Cortex of kidney (tissue), 1 donor: ENCODE results near the gene FMNL3.

Experiments
- DNase-seq: peaks from one replicate; lab custom pipeline; 2025; lab: John Stamatoyannopoulos, UW

The FMNL3 gene

DNA sequence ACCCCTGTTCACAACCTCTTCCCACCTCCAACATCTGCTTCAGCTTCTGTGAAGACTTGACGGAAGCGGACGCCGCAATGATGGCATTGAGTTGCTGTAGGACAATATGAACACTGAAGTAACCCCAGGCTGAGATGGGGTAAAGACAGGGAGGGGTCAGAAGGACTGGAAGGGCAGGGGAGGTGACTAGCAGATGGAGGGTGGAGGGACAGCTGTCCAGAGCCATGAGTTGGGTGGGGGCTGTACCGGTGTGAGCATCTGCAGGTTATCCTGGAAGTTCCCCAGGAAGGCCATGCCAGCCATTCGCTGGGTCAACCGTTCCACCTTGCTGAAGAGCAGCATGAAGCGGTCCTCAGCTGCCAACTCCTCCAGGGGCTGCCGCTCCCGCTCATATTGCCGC lies 57.8 kb downstream of the FMNL3 start:
- no peak for DNase-seq

DNA sequence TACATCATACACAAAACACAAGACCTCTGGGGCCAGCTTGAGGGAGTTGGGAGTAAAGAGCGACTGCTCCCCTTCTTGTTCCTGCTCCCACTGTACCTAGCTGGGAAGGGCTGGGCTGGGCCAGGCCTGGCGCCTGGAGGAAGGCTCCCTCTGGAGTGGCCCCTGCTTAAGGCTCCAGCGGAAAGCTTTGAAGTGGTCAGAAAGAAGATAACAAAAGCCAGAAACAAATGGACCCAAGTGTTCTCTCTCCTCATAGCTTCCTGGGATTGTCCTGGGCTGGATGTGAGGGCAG lies 58.5 kb downstream of the FMNL3 start:
- no peak for DNase-seq

DNA sequence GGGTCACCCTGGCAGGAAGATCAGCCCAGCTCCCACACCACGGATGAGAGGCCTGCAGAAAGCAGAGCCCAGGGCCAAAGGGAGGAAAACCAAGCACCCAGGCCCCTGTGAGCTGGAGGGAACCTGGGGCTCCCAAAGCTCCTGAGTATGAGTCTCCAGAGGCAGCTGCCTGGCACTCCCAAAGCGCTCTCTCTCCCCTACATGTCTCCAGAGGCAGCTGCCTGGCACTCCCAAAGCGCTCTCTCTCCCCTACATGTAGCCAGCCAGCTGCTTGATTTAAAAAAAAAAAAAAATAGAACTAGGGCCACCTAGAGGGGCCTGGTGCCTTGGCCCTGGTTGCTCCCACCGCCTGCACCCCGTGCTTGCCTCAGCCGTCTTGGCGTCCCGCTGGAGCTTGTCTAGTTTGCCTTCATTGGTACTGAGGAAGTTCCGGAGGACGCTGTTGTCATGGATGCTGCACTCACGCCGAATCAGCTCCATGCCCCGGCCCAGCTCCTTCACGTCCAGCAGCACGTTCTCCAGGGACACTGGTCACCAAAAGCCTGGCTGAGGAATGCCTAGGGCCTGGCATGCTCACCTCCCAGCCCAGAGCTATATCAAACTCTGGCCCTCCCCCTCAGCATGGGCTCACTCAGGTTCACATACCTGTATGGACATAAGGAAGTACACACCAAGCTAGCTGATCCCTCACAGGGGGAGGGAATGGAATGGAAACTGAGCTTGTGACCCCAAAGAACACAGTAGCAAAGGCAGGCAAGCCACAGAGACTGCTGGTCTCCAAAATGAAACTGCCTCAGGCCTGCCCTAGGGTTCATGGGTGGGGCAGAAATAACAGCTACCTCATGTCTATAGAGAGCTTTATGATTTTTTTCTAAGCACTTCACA lies 59.1 kb downstream of the FMNL3 start:
- DNase-seq, result no peak

DNA sequence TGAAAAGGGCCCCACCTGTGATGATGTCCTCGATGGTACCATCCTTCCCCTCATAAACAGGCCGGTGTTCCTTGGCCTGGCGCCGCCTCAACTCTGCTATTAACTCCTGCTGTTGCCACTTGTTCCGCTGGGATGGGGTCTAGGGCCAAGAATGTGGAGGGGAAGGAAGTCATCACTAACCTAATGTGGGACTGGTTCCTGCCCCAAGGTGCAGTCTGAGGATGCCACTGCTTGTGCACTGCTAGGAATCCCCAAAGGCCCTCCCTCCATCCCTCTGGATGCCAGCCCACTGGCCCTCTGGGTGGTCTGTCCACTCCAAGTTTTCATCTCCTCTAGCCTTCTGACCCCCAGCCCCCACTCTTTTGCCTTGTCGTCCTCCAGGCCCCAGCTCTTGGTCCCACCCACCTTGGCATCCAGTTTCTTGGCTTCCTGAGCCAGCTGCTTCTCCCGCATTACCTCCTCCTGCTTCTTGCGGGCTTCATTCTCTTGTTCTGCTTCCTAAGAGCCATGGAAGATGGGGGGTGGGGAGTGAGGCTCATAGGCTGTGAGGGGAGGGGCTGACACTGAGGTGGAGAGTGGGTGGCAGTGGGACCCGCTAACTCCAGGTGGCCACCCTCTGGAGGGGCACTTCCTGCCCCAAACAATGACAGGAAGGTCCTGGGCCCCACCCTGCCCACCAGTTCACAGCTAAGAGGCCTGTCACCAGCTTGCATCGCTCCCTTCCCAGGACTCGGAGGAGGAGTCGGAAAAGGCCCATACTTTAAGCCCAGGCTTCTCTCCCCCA lies 60.1 kb downstream of the FMNL3 start:
- DNase-seq, result no peak

- no peak for DNase-seq
Measured at GRCh38 chr12:49646331-49646830, 60.8 kb downstream of the FMNL3 start.

- DNase-seq, result no peak
Measured at GRCh38 chr12:49645146-49646039, 61.8 kb downstream of the FMNL3 start.

GRCh38 chr12:49644620-49644994 lies 62.6 kb downstream of the FMNL3 start:
- DNase-seq, result no peak

DNA sequence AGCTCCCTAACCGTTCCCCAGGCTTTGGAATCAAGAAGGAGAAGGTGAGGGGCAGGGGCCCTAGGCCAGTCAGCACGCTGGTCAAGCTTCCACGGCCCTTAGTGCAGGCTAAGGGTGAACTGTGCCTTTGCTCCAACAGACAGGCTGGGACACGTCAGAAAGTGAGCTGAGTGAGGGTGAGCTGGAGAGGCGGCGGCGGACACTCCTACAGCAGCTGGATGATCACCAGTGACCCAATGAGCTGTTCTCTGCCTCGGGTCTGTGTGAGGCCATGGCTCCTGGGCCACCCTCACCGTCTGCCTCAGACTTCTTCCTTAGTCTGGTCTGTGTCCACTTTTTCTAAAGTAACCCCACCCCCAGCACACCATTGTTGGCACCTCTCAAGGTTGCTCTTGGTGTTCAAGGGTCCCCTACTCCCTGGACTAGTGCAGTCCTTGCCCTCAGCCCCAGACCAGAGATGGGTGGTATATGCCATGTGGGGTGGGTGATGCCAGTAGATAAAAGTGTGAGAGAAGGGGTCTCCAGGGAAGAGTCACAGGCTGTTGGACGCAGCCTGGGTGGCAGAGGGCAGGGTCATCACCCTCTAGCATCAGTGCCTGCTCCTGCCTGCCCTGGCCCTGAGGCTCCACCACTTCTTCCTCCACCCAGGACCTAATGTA lies 63.1 kb downstream of the FMNL3 start:
- DNase-seq, result no peak

DNA sequence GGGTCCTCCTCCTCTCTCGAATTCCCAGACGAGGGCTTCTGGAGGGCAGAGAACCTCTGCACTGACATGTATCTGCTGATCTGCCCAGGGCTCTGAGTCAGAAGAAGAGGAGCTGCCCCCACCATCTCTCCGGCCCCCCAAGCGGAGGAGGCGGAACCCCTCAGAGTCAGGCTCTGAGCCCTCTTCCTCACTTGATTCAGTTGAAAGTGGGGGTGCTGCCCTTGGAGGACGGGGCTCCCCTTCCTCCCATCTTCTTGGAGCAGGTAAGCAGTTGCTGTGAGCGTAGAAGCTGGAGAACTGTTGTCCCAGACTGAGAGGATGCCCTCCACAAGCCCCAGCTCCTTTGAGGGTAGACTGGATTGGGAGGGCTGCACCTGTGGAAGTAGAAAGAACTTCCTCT lies 64.1 kb downstream of the FMNL3 start:
- no peak for DNase-seq

DNA sequence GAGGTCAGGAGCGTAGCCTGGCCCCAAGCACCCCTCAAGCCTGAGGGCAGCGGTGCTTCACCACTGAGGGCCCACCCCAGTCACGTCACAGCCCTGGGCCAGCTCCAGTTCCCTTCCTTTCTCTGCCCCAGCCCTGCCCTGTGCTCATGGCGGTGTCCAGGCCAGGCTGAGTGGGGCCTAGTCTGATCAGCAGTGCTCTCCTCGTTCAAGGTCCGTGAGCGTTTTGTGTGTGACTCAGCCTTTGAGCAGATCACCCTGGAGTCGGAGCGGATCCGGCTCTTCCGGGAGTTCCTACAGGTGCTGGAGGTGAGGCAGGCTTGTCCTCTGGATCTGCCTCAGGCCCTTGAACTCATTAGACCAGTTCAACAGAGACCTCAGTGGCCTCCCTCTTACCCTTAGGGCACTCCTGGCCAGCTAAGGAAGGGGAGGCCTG lies 64.8 kb downstream of the FMNL3 start:
- DNase-seq, result no peak

DNA sequence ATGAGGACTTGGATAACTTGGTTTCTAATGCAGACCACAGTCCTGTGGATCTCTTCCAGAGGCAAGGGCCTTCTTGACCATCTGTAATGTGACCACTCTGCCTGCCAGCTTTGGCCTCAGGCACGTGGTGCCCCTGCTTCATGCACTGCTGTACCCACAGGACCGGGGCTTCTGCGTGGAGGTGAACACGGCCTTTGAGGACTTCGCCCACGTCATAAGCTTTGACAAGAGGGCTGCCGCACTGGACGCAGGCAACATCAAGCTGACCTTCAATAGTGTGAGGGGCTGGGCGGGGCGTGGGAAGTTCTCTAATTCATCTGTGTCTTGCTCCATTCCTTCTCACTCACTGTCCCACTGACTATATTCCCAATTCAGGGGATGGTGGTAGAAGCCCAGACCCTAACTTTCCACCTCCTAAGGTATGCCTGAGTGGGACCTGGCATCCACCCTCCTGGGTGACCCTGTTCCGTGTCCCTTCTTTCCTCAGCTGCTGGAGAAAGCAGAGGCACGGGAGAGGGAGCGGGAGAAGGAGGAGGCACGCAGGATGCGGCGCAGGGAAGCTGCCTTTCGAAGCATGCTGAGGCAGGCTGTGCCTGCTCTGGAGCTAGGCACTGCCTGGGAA lies 65.3 kb downstream of the FMNL3 start:
- DNase-seq, result no peak

DNA sequence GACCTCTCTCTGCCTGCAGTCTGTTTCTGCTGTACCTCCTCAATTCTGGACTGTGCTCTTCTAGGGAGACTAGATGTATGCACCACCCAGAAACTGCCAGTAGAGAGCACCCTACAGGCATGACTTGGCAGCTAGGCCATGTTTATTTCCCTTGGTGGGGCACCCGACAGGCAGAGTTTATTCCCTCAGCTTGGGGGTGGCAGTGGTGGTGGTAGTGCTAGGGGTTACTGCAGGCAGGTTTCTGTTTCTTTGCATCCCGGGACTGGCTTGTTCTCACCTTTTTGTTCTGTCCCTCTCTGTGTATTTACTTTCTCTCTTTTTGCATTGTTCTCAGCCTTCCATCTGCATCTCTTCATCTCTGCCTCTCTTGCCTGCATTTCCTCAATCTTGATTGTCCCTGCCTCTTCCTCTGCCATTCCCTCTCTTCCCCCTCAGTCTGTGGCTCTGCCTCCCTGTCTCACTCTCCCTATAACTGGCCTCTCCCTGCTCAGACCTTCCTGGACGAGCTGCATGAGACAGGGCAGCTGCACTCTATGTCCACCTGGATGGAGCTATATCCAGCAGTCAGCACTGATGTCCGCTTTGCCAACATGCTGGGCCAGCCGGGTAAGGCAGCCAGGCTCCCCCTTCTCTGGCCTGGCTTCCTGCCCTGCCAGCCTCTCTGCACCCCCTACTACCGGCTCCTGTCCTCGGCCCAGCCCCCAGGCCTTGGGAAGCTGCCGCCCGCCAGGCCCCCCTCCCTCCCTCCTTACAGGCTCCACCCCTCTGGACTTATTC lies 70.0 kb downstream of the FMNL3 start:
- DNase-seq, result no peak

DNA sequence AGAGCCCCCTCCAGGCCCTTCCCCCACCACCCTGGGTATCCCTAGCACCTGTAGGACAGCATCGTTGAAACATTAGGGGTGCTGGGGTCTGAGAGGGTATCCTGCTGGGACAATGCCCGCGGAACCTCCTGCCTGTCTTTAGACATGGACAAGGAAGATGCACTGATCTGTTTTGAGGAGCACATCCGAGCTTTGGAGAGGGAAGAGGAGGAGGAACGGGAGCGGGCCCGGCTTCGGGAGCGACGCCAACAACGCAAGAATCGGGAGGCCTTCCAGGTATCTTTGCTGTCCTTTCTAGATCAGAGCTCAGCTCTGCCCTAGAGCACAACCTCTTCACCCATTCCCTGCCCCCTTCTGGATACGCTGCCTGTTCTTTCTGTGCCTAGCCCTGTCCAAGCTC lies 70.6 kb downstream of the FMNL3 start:
- no peak for DNase-seq

GRCh38 chr12:49635656-49636055 lies 71.5 kb downstream of the FMNL3 start:
- DNase-seq, result no peak

DNA sequence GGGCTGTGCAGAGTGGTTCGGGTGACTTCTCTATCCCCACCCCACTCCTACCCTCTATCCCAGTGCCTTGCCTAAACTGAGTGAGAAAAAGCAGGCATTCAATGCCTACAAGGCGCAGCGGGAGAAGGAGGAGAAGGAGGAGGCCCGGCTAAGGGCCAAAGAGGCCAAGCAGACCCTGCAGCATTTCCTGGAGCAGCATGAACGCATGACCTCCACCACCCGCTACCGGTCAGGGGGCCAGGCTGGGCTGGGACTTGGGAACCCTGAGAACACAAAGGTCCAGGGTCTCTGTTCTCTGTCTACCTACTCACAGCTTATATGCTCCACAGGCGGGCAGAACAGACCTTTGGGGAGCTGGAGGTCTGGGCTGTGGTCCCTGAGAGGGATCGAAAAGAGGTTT lies 72.2 kb downstream of the FMNL3 start:
- no peak for DNase-seq

GRCh38 chr12:49633703-49634345 lies 73.4 kb downstream of the FMNL3 start:
- DNase-seq, result no peak

DNA sequence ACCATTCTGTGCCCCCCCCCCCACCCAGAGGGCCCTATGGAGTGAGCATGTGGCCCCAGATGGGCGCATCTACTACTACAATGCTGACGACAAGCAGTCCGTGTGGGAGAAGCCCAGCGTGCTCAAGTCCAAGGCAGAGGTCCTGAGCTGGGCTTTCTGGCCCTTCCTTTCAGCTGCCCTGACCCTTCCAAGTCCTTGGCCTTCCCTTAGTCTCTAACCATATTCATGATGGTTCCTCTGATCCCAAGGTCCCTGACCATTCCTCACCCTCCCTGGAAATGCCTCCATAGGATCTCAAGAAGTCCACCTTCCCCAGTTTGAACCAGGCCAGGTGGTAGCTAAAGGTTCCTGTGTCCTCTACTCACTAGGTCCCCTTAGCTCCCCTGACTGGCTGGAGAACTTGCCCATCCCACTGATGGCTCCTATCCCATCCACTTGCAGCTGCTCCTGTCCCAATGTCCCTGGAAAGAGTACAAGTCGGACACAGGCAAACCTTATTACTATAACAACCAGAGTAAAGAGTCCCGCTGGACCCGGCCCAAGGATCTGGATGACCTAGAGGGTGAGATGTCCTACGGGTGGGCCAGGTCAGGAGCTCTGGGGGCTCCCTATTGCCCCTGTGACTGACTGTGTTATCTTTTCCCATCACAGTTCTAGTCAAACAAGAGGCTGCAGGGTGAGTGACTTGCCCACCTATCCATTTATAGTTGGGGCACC lies 74.1 kb downstream of the FMNL3 start:
- DNase-seq, result no peak

- DNase-seq, result no peak
Measured at GRCh38 chr12:49632401-49632800, 74.8 kb downstream of the FMNL3 start.

DNA sequence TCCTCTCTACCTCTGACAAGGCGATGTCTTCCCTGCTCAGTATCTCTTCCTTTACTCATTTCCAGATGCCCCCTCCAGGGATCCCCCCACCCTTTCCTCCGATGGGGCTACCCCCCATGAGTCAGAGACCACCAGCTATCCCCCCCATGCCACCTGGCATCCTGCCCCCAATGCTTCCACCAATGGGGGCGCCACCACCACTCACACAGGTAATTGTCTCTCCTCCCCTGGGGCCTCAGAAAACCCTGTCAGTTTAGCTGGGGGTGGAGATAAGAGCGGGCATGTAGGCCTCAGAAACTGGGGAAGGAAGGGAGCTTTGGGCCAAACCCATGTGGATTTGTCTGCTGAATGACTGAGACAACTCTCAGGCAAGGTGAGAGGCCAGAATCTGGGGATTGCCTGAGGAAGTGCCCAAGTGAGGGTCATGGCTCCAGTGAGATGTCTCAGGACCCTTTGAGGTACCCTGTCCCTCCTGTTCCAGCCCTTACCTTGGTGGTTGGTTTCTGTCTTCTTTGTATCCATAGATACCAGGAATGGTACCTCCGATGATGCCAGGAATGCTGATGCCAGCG lies 75.8 kb downstream of the FMNL3 start:
- no peak for DNase-seq
